Trophoblast cell (in vitro differentiated cells and primary cell): ENCODE measurements around the gene GYS1.

Experiments
- DNase-seq, 2 donors: peaks; one replicate each; pipeline ENCODE4 v3.0.0-alpha.2; 2016
- H2AFZ ChIP-seq: 2 replicates; pipeline ENCODE4 v1.6.1; 2013; ENCODE audit warnings: low read length, moderate library complexity, mild to moderate bottlenecking; ENCODE audit not compliant: insufficient read depth, poor library complexity
- H2AK5ac ChIP-seq: 2 replicates; pipeline ENCODE4 v1.6.1; 2013; ENCODE audit warnings: mild to moderate bottlenecking, low read length
- H2BK120ac ChIP-seq: 2 replicates; pipeline ENCODE4 v1.6.1; 2013; ENCODE audit warnings: low read length, mild to moderate bottlenecking, moderate library complexity; ENCODE audit not compliant: insufficient read depth, poor library complexity
- H2BK12ac ChIP-seq: 2 replicates; pipeline ENCODE4 v1.6.1; 2013; ENCODE audit warnings: mild to moderate bottlenecking, low read length, moderate library complexity
- H2BK5ac ChIP-seq: 2 replicates; pipeline ENCODE4 v1.6.1; 2013; ENCODE audit warnings: low read length, low read depth, moderate library complexity, mild to moderate bottlenecking; ENCODE audit not compliant: poor library complexity
- H3K14ac ChIP-seq: 2 replicates; pipeline ENCODE4 v1.6.1; 2013; ENCODE audit warnings: mild to moderate bottlenecking, low read length
- H3K18ac ChIP-seq: 2 replicates; pipeline ENCODE4 v1.6.1; 2013; ENCODE audit warnings: mild to moderate bottlenecking, low read length
- H3K23ac ChIP-seq: 2 replicates; pipeline ENCODE4 v1.6.1; 2013; ENCODE audit warnings: low read length
- H3K27ac ChIP-seq: 2 replicates; pipeline ENCODE4 v1.5.1; 2013; ENCODE audit warnings: low read depth, mild to moderate bottlenecking, inconsistent platforms, low read length, moderate library complexity
- H3K27me3 ChIP-seq: 2 replicates; pipeline ENCODE4 v1.6.1; 2013; ENCODE audit warnings: inconsistent platforms, mild to moderate bottlenecking, low read length, moderate library complexity; ENCODE audit not compliant: insufficient read depth
- H3K36me3 ChIP-seq, 2 experiments: 1 replicate in 1 of 2; 2 replicates in 1 of 2; pipeline ENCODE4 v1.6.1; 2013; ENCODE audit warnings: low read length in 2 of 2, mild to moderate bottlenecking in 2 of 2, moderate library complexity in 1 of 2; ENCODE audit not compliant: insufficient read depth in 2 of 2, control insufficient read depth in 1 of 2
- H3K4ac ChIP-seq: 2 replicates; pipeline ENCODE4 v1.6.1; 2013; ENCODE audit warnings: low read depth, mild to moderate bottlenecking, low read length, moderate library complexity
- H3K4me1 ChIP-seq, 2 experiments: 1 replicate in 1 of 2; 2 replicates in 1 of 2; pipeline ENCODE4 v1.6.1; 2013; ENCODE audit warnings: low read length in 2 of 2, mild to moderate bottlenecking in 2 of 2, moderate library complexity in 1 of 2; ENCODE audit not compliant: insufficient read depth in 2 of 2, control insufficient read depth in 1 of 2
- H3K4me2 ChIP-seq: 2 replicates; pipeline ENCODE4 v1.6.1; 2013; ENCODE audit warnings: inconsistent platforms, mild to moderate bottlenecking, low read length, moderate library complexity
- H3K4me3 ChIP-seq: 2 replicates; pipeline ENCODE4 v1.5.1; 2013; ENCODE audit warnings: mild to moderate bottlenecking, low read depth, low read length, inconsistent platforms
- H3K79me1 ChIP-seq: one replicate; pipeline ENCODE4 v1.6.1; 2013; ENCODE audit warnings: low read length
- H3K79me2 ChIP-seq: 2 replicates; pipeline ENCODE4 v1.6.1; 2013; ENCODE audit warnings: low read length, mild to moderate bottlenecking; ENCODE audit not compliant: control insufficient read depth, insufficient read depth, poor library complexity
- H3K9ac ChIP-seq: 2 replicates; pipeline ENCODE4 v1.6.1; 2013; ENCODE audit warnings: mild to moderate bottlenecking, low read length
- H3K9me3 ChIP-seq: 2 replicates; pipeline ENCODE4 v1.6.1; 2013; ENCODE audit warnings: low read depth, mild to moderate bottlenecking, control low read depth, inconsistent platforms, low read length; ENCODE audit not compliant: insufficient read depth
- H4K12ac ChIP-seq: 2 replicates; pipeline ENCODE4 v1.6.1; 2013; ENCODE audit warnings: low read depth, mild to moderate bottlenecking, low read length, moderate library complexity
- H4K8ac ChIP-seq: 2 replicates; pipeline ENCODE4 v1.6.1; 2013; ENCODE audit warnings: low read depth, mild to moderate bottlenecking, low read length, moderate library complexity
- H4K91ac ChIP-seq: one replicate; pipeline ENCODE4 v1.6.1; 2013; ENCODE audit warnings: low read depth, mild to moderate bottlenecking, low read length, moderate library complexity
- WGBS: extraction: QIAGEN DNeasy Blood & Tissue Kit; methylation state at CpG from one replicate; pipeline ENCODE4 v1.1.7; 2013; ENCODE audit warnings: missing lambda C conversion rate; ENCODE audit not compliant: insufficient read length, insufficient coverage; ENCODE audit errors: extremely low coverage; 5-methylcytosine and 5-hydroxymethylcytosine counted together

The GYS1 gene

GRCh38 chr19:48945817-48946216, 47.3 kb downstream of the GYS1 start:
- H2BK12ac ChIP-seq, result no peak overlapping the region
- no peak overlapping the region for H3K27ac ChIP-seq
- H4K12ac ChIP-seq, result no peak overlapping the region
- H2AFZ ChIP-seq, result no peak overlapping the region
- no CpG with 5 or more reads among the region's 2 CpGs for WGBS
- no peak overlapping the region for H2BK5ac ChIP-seq
- no peak overlapping the region for H3K18ac ChIP-seq
- H3K79me2 ChIP-seq, result no peaks in the 10 kb centered on the region
- H3K9ac ChIP-seq, result no peak overlapping the region
- no peak overlapping the region for H3K23ac ChIP-seq
- H3K4me1 ChIP-seq, result peaks cover 4% of the 10 kb centered on the region in 2 experiments
- peaks cover 4% of the 10 kb centered on the region for H3K9me3 ChIP-seq
- no peak overlapping the region for H4K91ac ChIP-seq
- no peak overlapping the region for H3K4me2 ChIP-seq
- no peak overlapping the region for H3K4ac ChIP-seq
- H3K79me1 ChIP-seq, result no peaks in the 10 kb centered on the region
- H4K8ac ChIP-seq, result no peak overlapping the region
- H3K36me3 ChIP-seq, result no peaks in the 10 kb centered on the region
- H2BK120ac ChIP-seq, result no peak overlapping the region
- H3K14ac ChIP-seq, result no peak overlapping the region
- DNase-seq, result no peak
- H2AK5ac ChIP-seq, result no peak overlapping the region
- no peaks in the 10 kb centered on the region for H3K27me3 ChIP-seq
- H3K4me3 ChIP-seq, result no peak overlapping the region

GRCh38 chr19:48945415-48945814, 47.7 kb downstream of the GYS1 start:
- H3K4me3 ChIP-seq, result no peak overlapping the region
- H3K14ac ChIP-seq, result no peak overlapping the region
- no peak overlapping the region for H2AK5ac ChIP-seq
- no peak overlapping the region for H3K23ac ChIP-seq
- H3K4ac ChIP-seq, result no peak overlapping the region
- no peak overlapping the region for H3K4me2 ChIP-seq
- no peak overlapping the region for H3K18ac ChIP-seq
- H3K27me3 ChIP-seq, result no peaks in the 10 kb centered on the region
- H3K36me3 ChIP-seq, result no peaks in the 10 kb centered on the region
- no peak overlapping the region for H4K8ac ChIP-seq
- H4K91ac ChIP-seq, result no peak overlapping the region
- no peak overlapping the region for H2BK5ac ChIP-seq
- peak; percentile 83 to 88 for DNase-seq
- no peaks in the 10 kb centered on the region for H3K79me1 ChIP-seq
- WGBS, result no CpG with 5 or more reads among the region's 5 CpGs
- peaks cover 6% of the 10 kb centered on the region for H3K9me3 ChIP-seq
- H2BK120ac ChIP-seq, result no peak overlapping the region
- no peak overlapping the region for H4K12ac ChIP-seq
- peaks cover 4% of the 10 kb centered on the region in 2 experiments for H3K4me1 ChIP-seq
- no peak overlapping the region for H3K9ac ChIP-seq
- H3K79me2 ChIP-seq, result no peaks in the 10 kb centered on the region
- no peak overlapping the region for H2BK12ac ChIP-seq
- H3K27ac ChIP-seq, result no peak overlapping the region
- H2AFZ ChIP-seq, result no peak overlapping the region

- Histone ChIP-seq H2BK5ac (no peak overlapping the region), H4K8ac (no peak overlapping the region), H2BK120ac (no peak overlapping the region), H3K79me1 (no peaks in the 10 kb centered on the region), H2AFZ (no peak overlapping the region), H4K91ac (no peak overlapping the region), H3K4ac (no peak overlapping the region), H3K4me1 (peaks cover 4% of the 10 kb centered on the region in 2 experiments), H3K36me3 (no peaks in the 10 kb centered on the region), H3K9ac (no peak overlapping the region), H3K27ac (no peak overlapping the region), H4K12ac (no peak overlapping the region), H3K27me3 (no peaks in the 10 kb centered on the region), H3K4me3 (no peak overlapping the region), H2BK12ac (no peak overlapping the region), H3K14ac (no peak overlapping the region), H3K9me3 (peaks cover 6% of the 10 kb centered on the region), H3K4me2 (no peak overlapping the region), H3K23ac (no peak overlapping the region), H3K79me2 (no peaks in the 10 kb centered on the region), H2AK5ac (no peak overlapping the region), H3K18ac (no peak overlapping the region)
- WGBS, result no CpG with 5 or more reads among the region's 6 CpGs
- DNase-seq, result no peak
Measured at GRCh38 chr19:48943081-48943480, 50.0 kb downstream of the GYS1 start.

- no CpG with 5 or more reads among the region's 5 CpGs for WGBS
- H4K91ac ChIP-seq, result no peak overlapping the region
- H3K4me3 ChIP-seq, result no peak overlapping the region
- no peaks in the 10 kb centered on the region for H3K27me3 ChIP-seq
- peaks cover 3% of the 10 kb centered on the region for H3K9me3 ChIP-seq
- no peaks in the 10 kb centered on the region for H3K79me1 ChIP-seq
- H3K23ac ChIP-seq, result no peak overlapping the region
- H3K36me3 ChIP-seq, result no peaks in the 10 kb centered on the region
- H2BK12ac ChIP-seq, result no peak overlapping the region
- H3K4ac ChIP-seq, result no peak overlapping the region
- H4K8ac ChIP-seq, result no peak overlapping the region
- H3K14ac ChIP-seq, result no peak overlapping the region
- H3K27ac ChIP-seq, result no peak overlapping the region
- H2AFZ ChIP-seq, result no peak overlapping the region
- H3K79me2 ChIP-seq, result no peaks in the 10 kb centered on the region
- no peak overlapping the region for H4K12ac ChIP-seq
- no peak overlapping the region for H2AK5ac ChIP-seq
- no peak overlapping the region for H3K4me2 ChIP-seq
- no peak overlapping the region for H3K9ac ChIP-seq
- DNase-seq, result no peak
- H3K4me1 ChIP-seq, result no peaks in the 10 kb centered on the region
- no peak overlapping the region for H2BK120ac ChIP-seq
- no peak overlapping the region for H2BK5ac ChIP-seq
- no peak overlapping the region for H3K18ac ChIP-seq
Measured at GRCh38 chr19:48940902-48941301, 52.2 kb downstream of the GYS1 start.
